Uterus (tissue), 4 donors: ENCODE results near the gene PROS1. TPM values are rescaled to one million over a fixed set of nuclear protein-coding genes. Genes with fewer than 3 reads are reported as not detected.

Experiments
- DNase-seq, 2 donors: peaks; one replicate each; pipeline ENCODE4 v3.0.0-alpha.2; 2019 to 2020
- H3K27ac ChIP-seq, 2 donors: fragments of 200-600 bp; sonication (generic); 1 replicate in 1 of 2; 2 replicates in 1 of 2; pipeline ENCODE4 v1.5.1; 2016 to 2018
- H3K27me3 ChIP-seq, 2 donors: fragments of 200-600 bp; sonication (generic); one replicate each; pipeline ENCODE4 v1.5.1; 2018 to 2019; ENCODE audit warnings: control low read depth in 1 of 2
- H3K36me3 ChIP-seq, 2 donors: fragments of 200-600 bp; sonication (generic); one replicate each; pipeline ENCODE4 v1.5.1; 2019; ENCODE audit warnings: control low read depth in 1 of 2
- H3K4me1 ChIP-seq, 2 donors: fragments of 200-600 bp; sonication (generic); one replicate each; pipeline ENCODE4 v1.5.1; 2018 to 2019; ENCODE audit warnings: control low read depth in 1 of 2
- H3K4me3 ChIP-seq, 2 donors: fragments of 200-600 bp; sonication (generic); 1 replicate in 1 of 2; 2 replicates in 1 of 2; pipeline ENCODE4 v1.5.1; 2018 to 2019; ENCODE audit warnings: mild to moderate bottlenecking in 1 of 2
- H3K9me3 ChIP-seq, 2 donors: fragments of 200-600 bp; sonication (generic); one replicate each; pipeline ENCODE4 v1.5.1; 2019; ENCODE audit warnings: control low read depth in 1 of 2
- POLR2A ChIP-seq, 2 donors: fragments of 450-650 bp; IDR thresholded peaks; one replicate each; pipeline ENCODE4 v1.6.1; 2016; ENCODE audit warnings: antibody characterized with exemption in 2 of 2, mild to moderate bottlenecking in 1 of 2, moderate library complexity in 1 of 2
- intact Hi-C: fragments of 100-400 bp; cut with DNase I; formaldehyde crosslinking; loops from one replicate; pipeline ENCODE4 v1.15.1; 2023; ENCODE audit warnings: low total_unique reads
- total RNA-seq, 4 donors: library from RNA; depleted of rRNA in 3 of 4; stranded (reverse); fragments of >200 nt in 3 of 4; gene quantifications; one replicate each; pipeline versions ENCODE4 v1.1.0 to v1.2.4, GENCODE V29; 2014 to 2023
- TF ChIP-seq, protein P1 (sequence below), 4 experiments: fragments of 200-600 bp in 2 of 4; fragments of 450-650 bp in 2 of 4; sonication (generic) in 2 of 4; IDR thresholded peaks; one replicate each; pipeline ENCODE4 v1.5.1; 2016 to 2019; ENCODE audit warnings: antibody characterized with exemption in 4 of 4, mild to moderate bottlenecking in 2 of 4, moderate library complexity in 1 of 4
- donor health status: DM: yes; HTN: yes; CAD: no.

PROS1 gene
- total RNA-seq, 4 donors from 2014 or later, result 14.6 to 60.3 (median 36.8) TPM

DNA sequence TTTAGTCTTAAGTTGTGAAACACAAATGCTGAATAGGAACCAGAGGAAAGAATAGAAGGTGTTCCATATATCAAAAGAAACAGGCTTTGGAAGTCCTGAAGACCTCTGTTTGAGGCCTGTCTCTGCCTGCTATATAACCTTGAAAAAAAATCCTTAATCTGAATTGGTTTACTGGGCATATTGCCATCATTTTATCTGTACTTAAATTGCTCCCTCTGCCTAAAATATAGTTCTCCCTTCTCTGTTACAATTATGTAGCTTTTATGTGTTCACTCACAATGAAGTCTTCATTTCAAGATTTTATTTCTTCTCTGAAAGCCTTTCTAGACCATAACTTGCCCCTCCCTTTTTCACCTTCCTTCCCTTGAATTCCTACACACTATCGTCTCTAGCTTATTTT, 27.5 kb upstream of the PROS1 start:
- no peaks in the 10 kb centered on the region for H3K36me3 ChIP-seq

DNA sequence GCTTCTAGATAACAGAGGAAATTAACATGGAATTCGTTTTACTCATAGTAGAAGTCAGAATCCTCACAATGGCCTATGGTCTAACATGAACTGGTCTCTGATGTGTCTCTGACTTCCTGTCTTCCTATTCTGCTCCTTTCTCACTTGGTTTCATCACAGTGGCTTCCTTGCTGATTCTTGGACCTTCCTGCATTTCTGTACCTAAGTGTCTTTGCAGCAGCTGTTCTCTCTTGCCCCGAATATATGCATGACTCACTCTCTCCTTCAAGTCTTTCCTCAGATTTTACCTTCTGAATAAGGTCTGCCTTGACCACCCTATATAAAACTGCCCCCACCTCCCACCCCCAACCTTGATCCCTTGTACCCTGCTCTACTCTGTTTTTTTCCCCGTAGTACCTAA, 20.4 kb upstream of the PROS1 start:
- Histone ChIP-seq H3K27ac (no peak overlapping the region), H3K4me3 (no peak overlapping the region), H3K9me3 (no peaks in the 10 kb centered on the region), H3K27me3 (no peaks in the 10 kb centered on the region), H3K4me1 (no peaks in the 10 kb centered on the region), H3K36me3 (no peaks in the 10 kb centered on the region)
- intact Hi-C loops, result no loop called here
- no peak for DNase-seq
- no peak for TF ChIP-seq POLR2A (IDR thresholded peaks at IDR 0.05)
- TF ChIP-seq, protein P1, sequence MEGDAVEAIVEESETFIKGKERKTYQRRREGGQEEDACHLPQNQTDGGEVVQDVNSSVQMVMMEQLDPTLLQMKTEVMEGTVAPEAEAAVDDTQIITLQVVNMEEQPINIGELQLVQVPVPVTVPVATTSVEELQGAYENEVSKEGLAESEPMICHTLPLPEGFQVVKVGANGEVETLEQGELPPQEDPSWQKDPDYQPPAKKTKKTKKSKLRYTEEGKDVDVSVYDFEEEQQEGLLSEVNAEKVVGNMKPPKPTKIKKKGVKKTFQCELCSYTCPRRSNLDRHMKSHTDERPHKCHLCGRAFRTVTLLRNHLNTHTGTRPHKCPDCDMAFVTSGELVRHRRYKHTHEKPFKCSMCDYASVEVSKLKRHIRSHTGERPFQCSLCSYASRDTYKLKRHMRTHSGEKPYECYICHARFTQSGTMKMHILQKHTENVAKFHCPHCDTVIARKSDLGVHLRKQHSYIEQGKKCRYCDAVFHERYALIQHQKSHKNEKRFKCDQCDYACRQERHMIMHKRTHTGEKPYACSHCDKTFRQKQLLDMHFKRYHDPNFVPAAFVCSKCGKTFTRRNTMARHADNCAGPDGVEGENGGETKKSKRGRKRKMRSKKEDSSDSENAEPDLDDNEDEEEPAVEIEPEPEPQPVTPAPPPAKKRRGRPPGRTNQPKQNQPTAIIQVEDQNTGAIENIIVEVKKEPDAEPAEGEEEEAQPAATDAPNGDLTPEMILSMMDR (IDR thresholded peaks at IDR 0.05), result no peak

More for the DNA sequence above, 27.5 kb upstream of the PROS1 start:
- intact Hi-C loops, result no loop called here
- H3K27me3 ChIP-seq, result no peaks in the 10 kb centered on the region
- TF ChIP-seq POLR2A (IDR thresholded peaks at IDR 0.05), result no peak
- TF ChIP-seq, protein P1 (IDR thresholded peaks at IDR 0.05), result no peak
- no peak overlapping the region for H3K4me3 ChIP-seq
- DNase-seq, result no peak
- no peaks in the 10 kb centered on the region for H3K9me3 ChIP-seq
- peak overlapping the region in 1 of 2 donors; percentile 34 for H3K27ac ChIP-seq
- H3K4me1 ChIP-seq, result no peaks in the 10 kb centered on the region

DNA sequence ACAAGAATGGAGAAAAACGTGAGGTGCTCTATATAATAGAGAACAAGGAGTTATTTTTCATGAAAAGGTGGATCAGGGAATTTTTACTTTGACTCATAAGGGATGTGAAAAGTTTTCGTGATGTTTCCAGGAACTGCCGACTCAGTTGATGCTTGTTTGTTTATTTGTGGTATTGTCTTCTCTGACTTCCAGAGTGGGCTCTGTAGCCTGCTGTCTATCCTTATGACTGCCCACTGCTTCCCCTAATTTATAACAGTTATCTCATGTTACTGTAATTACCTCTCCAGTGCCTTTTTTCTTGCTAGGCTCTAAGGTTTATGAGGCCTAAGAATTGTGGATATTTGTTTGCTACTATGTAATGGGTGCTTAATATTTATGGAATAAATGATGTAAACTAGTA, 18.5 kb upstream of the PROS1 start:
- no peak overlapping the region for H3K27ac ChIP-seq
- H3K4me3 ChIP-seq, result no peak overlapping the region
- H3K36me3 ChIP-seq, result no peaks in the 10 kb centered on the region
- TF ChIP-seq, protein P1 (IDR thresholded peaks at IDR 0.05), result no peak
- TF ChIP-seq POLR2A (IDR thresholded peaks at IDR 0.05), result no peak
- no peaks in the 10 kb centered on the region for H3K27me3 ChIP-seq
- H3K4me1 ChIP-seq, result no peaks in the 10 kb centered on the region
- DNase-seq, result no peak
- intact Hi-C loops, result no loop called here
- H3K9me3 ChIP-seq, result no peaks in the 10 kb centered on the region

- no peak overlapping the region for H3K27ac ChIP-seq
- no peaks in the 10 kb centered on the region for H3K4me1 ChIP-seq
- no peak overlapping the region for H3K4me3 ChIP-seq
- no peaks in the 10 kb centered on the region for H3K27me3 ChIP-seq
- no peak for TF ChIP-seq POLR2A (IDR thresholded peaks at IDR 0.05)
- TF ChIP-seq, protein P1 (IDR thresholded peaks at IDR 0.05), result no peak
- intact Hi-C loops, result no loop called here
- H3K36me3 ChIP-seq, result no peaks in the 10 kb centered on the region
- H3K9me3 ChIP-seq, result no peaks in the 10 kb centered on the region
- no peak for DNase-seq
These were observed 17.9 kb upstream of the PROS1 start for GRCh38 chr3:93991631-93992030.

- H3K27me3 ChIP-seq, result no peaks in the 10 kb centered on the region
- H3K27ac ChIP-seq, result no peak overlapping the region
- no peaks in the 10 kb centered on the region for H3K36me3 ChIP-seq
- intact Hi-C loops, result no loop called here
- DNase-seq, result no peak
- no peak for TF ChIP-seq POLR2A (IDR thresholded peaks at IDR 0.05)
- TF ChIP-seq, protein P1 (IDR thresholded peaks at IDR 0.05), result no peak
- no peaks in the 10 kb centered on the region for H3K4me1 ChIP-seq
- H3K9me3 ChIP-seq, result no peaks in the 10 kb centered on the region
- H3K4me3 ChIP-seq, result no peak overlapping the region
These were observed 15.5 kb upstream of the PROS1 start for GRCh38 chr3:93989241-93989640.
